ENCODE data around the gene HS6ST3.

Gene HS6ST3

DNA sequence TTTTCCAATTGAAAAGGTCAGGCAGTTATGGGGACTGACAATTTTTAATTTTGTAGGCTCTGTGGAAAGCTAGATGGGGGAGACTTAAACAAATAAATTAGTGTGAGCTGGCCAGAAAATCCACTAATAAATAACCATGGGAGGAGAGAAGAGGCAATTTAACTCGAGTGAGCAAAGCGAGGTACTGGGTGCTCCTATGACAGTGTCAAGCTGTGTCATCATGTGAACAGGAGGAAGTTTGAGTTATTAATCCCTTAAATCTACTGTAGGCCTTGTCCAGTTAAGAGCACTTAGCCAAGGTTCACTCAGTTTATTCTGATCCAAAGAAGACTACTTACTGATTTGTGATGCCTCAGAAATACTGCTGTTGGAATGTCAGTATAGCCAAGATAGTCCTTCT, 781.6 kb downstream of the HS6ST3 start:
- FAIRE-seq (no peak), DNase-seq (ENCODE audit: insufficient read length) (no peak)
- TF ChIP-seq POLR2AphosphoS5 (IDR thresholded peaks at IDR 0.05; ENCODE audit: low read depth, low read length) = no peak
- no peak for TF ChIP-seq POLR2A (IDR thresholded peaks at IDR 0.05; ENCODE audit: low read depth, low read length)
- TF ChIP-seq TAF1 (IDR thresholded peaks at IDR 0.05; ENCODE audit: borderline replicate concordance, low read depth, low read length) = no peak

GRCh38 chr13:96880419-96880818, 790.5 kb downstream of the HS6ST3 start:
- FAIRE-seq = no peak
- TF ChIP-seq POLR2AphosphoS5 (IDR thresholded peaks at IDR 0.05; ENCODE audit: low read depth, low read length) (no peak), TAF1 (IDR thresholded peaks at IDR 0.05; ENCODE audit: borderline replicate concordance, low read depth, low read length) (no peak)

More at GRCh38 chr13:96880419-96880818, 790.5 kb downstream of the HS6ST3 start:
- DNase-seq (ENCODE audit: insufficient read length) = no peak

All from GM12892 (cell line).